GM12874 (cell line): Measurements from ENCODE around the gene ABCG1.

Experiments used
- CTCF ChIP-seq: IDR thresholded peaks from 2 replicates; pipeline ENCODE4 v1.5.1; 2011; ENCODE audit warnings: low read depth, mild to moderate bottlenecking, control low read depth, low read length, moderate library complexity; ENCODE audit not compliant: insufficient read depth

Gene ABCG1

GRCh38 chr21:42315296-42315891, 96.5 kb downstream of the ABCG1 start, which contains the start of gene TFF3:
Gene TFF3 (minus strand): TSS chr21:42315409. CDS start chr21:42315374, 35 bp downstream.
- TF ChIP-seq CTCF = no peak

- no peak for TF ChIP-seq CTCF
These were observed 98.0 kb downstream of the ABCG1 start for GRCh38 chr21:42316891-42317290.

- no peak for TF ChIP-seq CTCF
These were observed 98.4 kb downstream of the ABCG1 start for GRCh38 chr21:42317341-42317741.

GRCh38 chr21:42317826-42318746, 99.1 kb downstream of the ABCG1 start:
- TF ChIP-seq CTCF = no peak

GRCh38 chr21:42319376-42319775, 100.4 kb downstream of the ABCG1 start:
- no peak for TF ChIP-seq CTCF

- no peak for TF ChIP-seq CTCF
These were observed 101.1 kb downstream of the ABCG1 start for GRCh38 chr21:42319851-42320572.

GRCh38 chr21:42320791-42321190, 101.9 kb downstream of the ABCG1 start:
- TF ChIP-seq CTCF = no peak
